HG03135 (cell line): ENCODE data around the gene SMARCA2.

ENCODE experiments used
- ATAC-seq: cut with Tn5 transposase; IDR thresholded peaks from one replicate; pipeline ENCODE4 v1.9.1; 2021; ENCODE audit warnings: mild to moderate bottlenecking, moderate library complexity; ENCODE audit not compliant: unreplicated experiment

The SMARCA2 gene

GRCh38 chr9:2039294-2040180, 24.4 kb downstream of the SMARCA2 start:
- no peak for ATAC-seq

GRCh38 chr9:2040828-2041227, 25.7 kb downstream of the SMARCA2 start:
- no peak for ATAC-seq

- no peak for ATAC-seq
These were observed 26.6 kb downstream of the SMARCA2 start for GRCh38 chr9:2041736-2042135.

- no peak for ATAC-seq
These were observed 28.1 kb downstream of the SMARCA2 start for GRCh38 chr9:2043243-2043642.

GRCh38 chr9:2043881-2044462, 28.8 kb downstream of the SMARCA2 start:
- ATAC-seq = no peak

- no peak for ATAC-seq
These were observed 32.1 kb downstream of the SMARCA2 start for GRCh38 chr9:2047144-2047671.

- ATAC-seq = no peak
These were observed 32.8 kb downstream of the SMARCA2 start for GRCh38 chr9:2047916-2048315.

GRCh38 chr9:2050236-2050635, 35.1 kb downstream of the SMARCA2 start:
- no peak for ATAC-seq

GRCh38 chr9:2053883-2054845, 39.0 kb downstream of the SMARCA2 start:
- peak; percentile 97 for ATAC-seq

GRCh38 chr9:2055203-2055658, 40.1 kb downstream of the SMARCA2 start:
- no peak for ATAC-seq

- no peak for ATAC-seq
These were observed 44.3 kb downstream of the SMARCA2 start for GRCh38 chr9:2059274-2059929.

- no peak for ATAC-seq
These were observed 45.3 kb downstream of the SMARCA2 start for GRCh38 chr9:2060424-2060823.

GRCh38 chr9:2065704-2066103, 50.6 kb downstream of the SMARCA2 start:
- no peak for ATAC-seq

GRCh38 chr9:2066312-2067273, 51.4 kb downstream of the SMARCA2 start:
- no peak for ATAC-seq

- no peak for ATAC-seq
These were observed 57.7 kb downstream of the SMARCA2 start for GRCh38 chr9:2072752-2073405.

GRCh38 chr9:2082772-2083171, 67.6 kb downstream of the SMARCA2 start:
- no peak for ATAC-seq

GRCh38 chr9:2083479-2083878, 68.3 kb downstream of the SMARCA2 start:
- no peak for ATAC-seq

- ATAC-seq = no peak
These were observed 70.6 kb downstream of the SMARCA2 start for GRCh38 chr9:2085716-2086115.

- ATAC-seq = no peak
These were observed 71.0 kb downstream of the SMARCA2 start for GRCh38 chr9:2086116-2086515.
